DND-41 (cell line): ENCODE measurements around the gene BBS1.

Experiments
- ATAC-seq: fragments of 200-7000 bp; cut with Tn5 transposase; 3 replicates; pipeline ENCODE4 v1.9.1; 2021; ENCODE audit warnings: low read depth; ENCODE audit not compliant: insufficient read depth
- DNase-seq: peaks from one replicate; pipeline ENCODE4 v3.0.0-alpha.2; 2020
- H2AFZ ChIP-seq: 2 replicates; pipeline ENCODE4 v1.6.0; 2012; ENCODE audit warnings: low read depth, low read length
- H3K27ac ChIP-seq: 2 replicates; pipeline ENCODE4 v1.5.1; 2012; ENCODE audit warnings: low read length, inconsistent platforms
- H3K27me3 ChIP-seq: fragments of 200-600 bp; sonication (generic); 2 replicates; pipeline ENCODE4 v1.6.0; 2012; ENCODE audit warnings: low read length, mild to moderate bottlenecking, inconsistent platforms; ENCODE audit not compliant: insufficient read depth, poor library complexity
- H3K36me3 ChIP-seq: 2 replicates; pipeline ENCODE4 v1.5.1; 2012; ENCODE audit warnings: low read length, inconsistent platforms; ENCODE audit not compliant: insufficient read depth
- H3K4me1 ChIP-seq: 2 replicates; pipeline ENCODE4 v1.5.1; 2012; ENCODE audit warnings: mild to moderate bottlenecking, low read length; ENCODE audit not compliant: insufficient read depth
- H3K4me2 ChIP-seq: 2 replicates; pipeline ENCODE4 v1.6.0; 2012; ENCODE audit warnings: mild to moderate bottlenecking, moderate library complexity, low read length, inconsistent platforms; ENCODE audit not compliant: insufficient read depth
- H3K4me3 ChIP-seq, 2 experiments: fragments of 200-600 bp in 1 of 2; shearing (Covaris generic) in 1 of 2; 2 replicates each; pipeline ENCODE4 v1.5.1; 2012 to 2016; ENCODE audit warnings: inconsistent platforms in 2 of 2, low read length in 2 of 2, mild to moderate bottlenecking in 2 of 2, low read depth in 1 of 2, moderate library complexity in 1 of 2
- H3K79me2 ChIP-seq: 2 replicates; pipeline ENCODE4 v1.6.0; 2012; ENCODE audit warnings: low read length, inconsistent platforms; ENCODE audit not compliant: insufficient read depth
- H3K9ac ChIP-seq: 2 replicates; pipeline ENCODE4 v1.6.0; 2012; ENCODE audit warnings: low read depth, mild to moderate bottlenecking, inconsistent platforms, low read length, moderate library complexity
- H3K9me3 ChIP-seq: 2 replicates; pipeline ENCODE4 v1.5.1; 2012; ENCODE audit warnings: low read length, moderate library complexity, mild to moderate bottlenecking, inconsistent platforms; ENCODE audit not compliant: insufficient read depth, severe bottlenecking
- H4K20me1 ChIP-seq: 2 replicates; pipeline ENCODE4 v1.6.0; 2012; ENCODE audit warnings: low read length; ENCODE audit not compliant: insufficient read depth
- CTCF ChIP-seq: IDR thresholded peaks from 2 replicates; pipeline ENCODE4 v1.5.1; 2012; ENCODE audit warnings: borderline replicate concordance, low read length, moderate library complexity, mild to moderate bottlenecking; ENCODE audit not compliant: poor library complexity, severe bottlenecking; ENCODE audit errors: extremely low read depth
- EZH2 ChIP-seq: IDR thresholded peaks from 3 replicates; pipeline ENCODE4 v1.6.1; 2012; ENCODE audit warnings: borderline replicate concordance, low read depth, mild to moderate bottlenecking, moderate library complexity, low read length, inconsistent platforms; ENCODE audit not compliant: severe bottlenecking

Gene BBS1

DNA sequence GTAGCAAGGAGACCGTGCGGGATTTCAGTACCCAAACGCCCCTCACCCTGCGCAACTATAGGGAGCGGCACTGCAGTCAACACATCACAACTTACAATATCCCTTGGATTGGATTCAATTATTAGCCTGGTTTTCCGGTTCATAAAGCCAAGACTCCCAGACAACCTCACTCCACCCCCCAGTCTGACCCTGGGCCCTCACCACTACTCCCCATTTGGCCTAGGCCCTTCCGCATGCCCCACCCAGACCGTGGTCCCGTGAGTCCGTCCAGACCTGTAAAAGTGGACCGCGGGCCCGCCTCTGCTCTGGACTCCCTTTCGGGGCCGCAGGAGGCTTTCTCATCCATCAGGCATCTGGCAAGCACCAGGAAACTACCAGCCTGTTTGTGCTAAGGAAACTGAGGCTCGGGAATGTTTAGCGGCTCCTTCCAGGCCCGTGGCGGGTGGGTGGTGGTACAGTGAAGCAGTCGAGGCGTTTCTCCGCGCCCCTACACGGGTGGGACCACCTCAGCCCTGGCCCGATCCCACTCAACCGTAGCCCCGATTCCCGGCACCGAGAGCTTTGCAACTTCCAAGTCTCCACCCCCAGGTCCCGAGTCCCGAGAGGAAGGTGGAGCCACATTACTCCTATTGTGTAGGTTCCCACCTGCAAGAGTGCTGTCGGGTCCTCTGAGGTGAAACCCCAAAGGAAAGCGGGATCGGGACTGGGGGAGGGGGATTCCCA lies 30.9 kb upstream of the BBS1 start:
- H3K27me3 ChIP-seq: no peaks in the 10 kb centered on the region
- peak overlapping the region; percentile 76 to 86 for H3K4me3 ChIP-seq
- peak overlapping the region; percentile 99 for H2AFZ ChIP-seq
- H3K36me3 ChIP-seq: peaks cover 9% of the 10 kb centered on the region
- ATAC-seq: no peak; the same call in 1 of the 3 replicates
- H3K9ac ChIP-seq: peak overlapping the region; percentile 96
- peaks cover 33% of the 10 kb centered on the region for H3K4me1 ChIP-seq
- H3K27ac ChIP-seq: peak overlapping the region; percentile 95
- H3K4me2 ChIP-seq: peak overlapping the region; percentile 87
- DNase-seq: no peak
- TF ChIP-seq EZH2 (no peak), CTCF (no peak)
- no peaks in the 10 kb centered on the region for H3K9me3 ChIP-seq
- peaks cover 18% of the 10 kb centered on the region for H3K79me2 ChIP-seq
- H4K20me1 ChIP-seq: no peaks in the 10 kb centered on the region

DNA sequence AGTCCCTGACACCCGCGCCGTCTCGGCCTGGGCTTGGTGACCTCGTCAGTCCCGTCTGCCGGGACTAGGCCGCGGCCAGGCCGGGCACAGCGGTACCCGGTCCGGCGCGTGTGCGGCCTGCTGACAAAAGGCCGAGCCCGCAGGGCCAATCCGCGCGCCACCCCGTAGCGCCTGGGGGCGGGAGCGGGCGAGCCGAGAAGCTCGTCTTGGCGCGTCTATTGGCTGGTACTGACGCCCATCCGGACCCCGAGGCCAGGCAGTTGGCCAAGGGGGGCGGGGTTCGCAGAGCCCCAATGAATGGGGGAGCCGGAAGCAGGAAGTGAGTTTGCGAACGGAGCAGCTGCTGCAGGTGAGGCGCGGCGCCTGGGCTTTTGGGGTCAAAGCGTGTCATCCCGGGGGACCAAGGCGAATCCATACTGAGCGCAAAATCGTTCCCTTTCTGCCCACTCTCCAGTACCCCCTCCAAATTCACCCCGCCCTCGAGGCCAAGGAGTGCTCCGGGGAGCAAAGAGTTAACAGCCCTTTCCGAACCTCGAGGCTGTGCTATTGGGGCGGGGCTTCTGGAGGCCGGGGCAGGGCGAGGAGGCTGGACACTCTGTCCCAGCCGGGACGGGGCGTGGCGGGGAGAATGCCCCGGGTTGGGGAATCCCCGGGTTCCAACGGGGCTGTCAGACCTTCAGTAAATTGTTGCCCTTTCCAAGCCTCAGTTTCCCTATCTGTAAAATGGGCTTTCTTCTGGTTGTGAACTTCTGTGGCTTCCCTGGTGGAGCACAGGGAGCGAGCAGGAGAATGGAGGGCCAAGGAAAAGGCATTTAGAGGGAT lies 30.1 kb upstream of the BBS1 start, which contains the start of gene DPP3:
Gene DPP3 (plus strand): TSS at position 318 of the 822 bp plus-strand sequence. CDS start 1,767 bp downstream, outside the sequence.
- Histone ChIP-seq H3K4me2 (peak within 1 kb of the TSS; percentile 87), H3K27me3 (no peaks in the 10 kb centered on the region), H3K27ac (peak within 1 kb of the TSS; percentile 95), H4K20me1 (no peaks in the 10 kb centered on the region), H3K4me3 (peak within 1 kb of the TSS; percentile 76 to 86), H3K9me3 (no peaks in the 10 kb centered on the region), H3K4me1 (peaks cover 33% of the 10 kb centered on the region), H2AFZ (peak within 1 kb of the TSS; percentile 99), H3K79me2 (peaks cover 18% of the 10 kb centered on the region), H3K36me3 (peaks cover 11% of the 10 kb centered on the region), H3K9ac (peak within 1 kb of the TSS; percentile 96)
- DNase-seq: peak; percentile 97
- TF ChIP-seq CTCF: no peak
- no peak for TF ChIP-seq EZH2
- ATAC-seq: peak; percentile 98

DNA sequence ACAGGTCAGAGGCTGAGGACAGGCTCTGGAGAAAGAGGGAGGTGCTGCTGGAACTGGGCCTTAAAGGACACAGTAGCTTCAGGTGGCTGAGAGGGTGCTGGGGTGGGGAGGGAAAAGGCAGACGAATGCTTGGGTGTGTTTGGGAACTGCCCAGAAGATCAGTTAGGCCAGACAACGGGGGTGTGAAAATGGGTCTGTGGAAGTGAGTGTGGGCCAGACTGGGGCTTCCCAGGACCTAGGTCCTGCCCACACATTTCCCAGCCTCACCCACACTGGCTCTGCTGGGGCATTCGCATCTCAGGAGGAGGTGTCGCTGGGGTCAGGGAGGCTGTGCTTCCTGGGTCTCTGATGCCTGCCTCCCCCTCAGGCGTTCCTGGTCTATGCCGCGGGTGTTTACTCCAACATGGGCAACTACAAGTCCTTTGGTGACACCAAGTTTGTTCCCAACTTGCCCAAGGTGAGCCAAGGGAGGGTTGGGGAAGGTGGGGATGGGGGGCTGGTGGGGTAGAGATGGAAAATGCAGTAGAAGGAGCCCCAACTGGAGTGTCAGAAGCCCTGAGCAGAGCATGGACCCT lies 25.5 kb upstream of the BBS1 start:
- H2AFZ ChIP-seq: no peak overlapping the region
- H3K27ac ChIP-seq: no peak overlapping the region
- no peaks in the 10 kb centered on the region for H3K27me3 ChIP-seq
- H3K4me3 ChIP-seq: no peak overlapping the region
- no peak for TF ChIP-seq EZH2
- no peak for TF ChIP-seq CTCF
- H3K4me2 ChIP-seq: no peak overlapping the region
- H4K20me1 ChIP-seq: peaks cover 7% of the 10 kb centered on the region; the same call in 1 of the 2 replicates
- no peaks in the 10 kb centered on the region for H3K9me3 ChIP-seq
- peaks cover 23% of the 10 kb centered on the region for H3K4me1 ChIP-seq
- no peak overlapping the region for H3K9ac ChIP-seq
- no peak for ATAC-seq
- H3K36me3 ChIP-seq: peaks cover 54% of the 10 kb centered on the region
- H3K79me2 ChIP-seq: peaks cover 11% of the 10 kb centered on the region
- DNase-seq: no peak
